SK-N-SH (cell line): ENCODE results near the gene PSMD1. TPM values are rescaled to one million over a fixed set of nuclear protein-coding genes. Genes with fewer than 3 reads are reported as not detected.

Source experiments
- CTCF ChIA-PET: fragments of 300-600, 350-600 bp; formaldehyde crosslinking; extraction: SDS; loops from one replicate; lab custom pipeline; 2021; lab: Yijun Ruan, JAX
- POLR2A ChIA-PET: fragments of 350-600 bp; sonication (Branson Sonifier 250); formaldehyde crosslinking; extraction: SDS; loops from one replicate; lab custom pipeline; 2020; ENCODE audit warnings: antibody characterized with exemption, inconsistent platforms; lab: Yijun Ruan, JAX
- DNase-seq: peaks from one replicate; pipeline ENCODE4 v3.0.0; 2012
- H2AFZ ChIP-seq: fragments of 200-600 bp; sonication (generic); 2 replicates; pipeline ENCODE4 v1.8.1; 2016; ENCODE audit warnings: antibody characterized with exemption, mild to moderate bottlenecking, low read depth
- H3F3A ChIP-seq: fragments of 200-600 bp; sonication (generic); replicated peaks from 2 replicates; pipeline ENCODE3; 2016; ENCODE audit warnings: antibody characterized with exemption, mild to moderate bottlenecking; ENCODE audit not compliant: insufficient read depth
- H3K27ac ChIP-seq, 2 experiments: fragments of 200-500 bp in 1 of 2; fragments of 200-600 bp in 1 of 2; sonication (Bioruptor generic) in 1 of 2; sonication (generic), shearing (Covaris generic) in 1 of 2; 2 replicates each; pipeline versions ENCODE4 v1.5.1 to v1.6.1; 2014 to 2016; ENCODE audit warnings: low read depth in 2 of 2, inconsistent platforms in 1 of 2, low read length in 1 of 2, mild to moderate bottlenecking in 1 of 2, mixed read lengths in 1 of 2
- H3K27me3 ChIP-seq: fragments of 200-600 bp; sonication (generic), shearing (Covaris generic); 2 replicates; pipeline ENCODE4 v1.6.1; 2016; ENCODE audit warnings: mixed run types; ENCODE audit not compliant: insufficient read depth
- H3K36me3 ChIP-seq, 2 experiments: fragments of 200-500 bp in 1 of 2; fragments of 200-600 bp in 1 of 2; sonication (Bioruptor generic) in 1 of 2; sonication (generic) in 1 of 2; replicated peaks in 1 of 2; 2 replicates each; pipeline versions ENCODE3 to v1.5.1; 2014 to 2016; ENCODE audit warnings: low read length in 1 of 2, mild to moderate bottlenecking in 1 of 2; ENCODE audit not compliant: insufficient read depth in 2 of 2, control insufficient read depth in 1 of 2
- H3K4me1 ChIP-seq, 2 experiments: fragments of 200-500 bp in 1 of 2; fragments of 200-600 bp in 1 of 2; sonication (Bioruptor generic) in 1 of 2; sonication (generic), shearing (Covaris generic) in 1 of 2; 2 replicates each; pipeline versions ENCODE4 v1.5.1 to v1.6.1; 2014 to 2016; ENCODE audit warnings: low read depth in 1 of 2, low read length in 1 of 2, mixed run types in 1 of 2; ENCODE audit not compliant: insufficient read depth in 2 of 2, control insufficient read depth in 1 of 2
- H3K4me2 ChIP-seq: fragments of 200-600 bp; sonication (generic), shearing (Covaris generic); 2 replicates; pipeline ENCODE4 v1.6.1; 2017; ENCODE audit warnings: mixed run types
- H3K4me3 ChIP-seq, 2 experiments: fragments of 200-500 bp in 1 of 2; fragments of 200-600 bp in 1 of 2; sonication (Bioruptor generic) in 1 of 2; sonication (generic), shearing (Covaris generic) in 1 of 2; 2 replicates each; pipeline versions ENCODE4 v1.5.1 to v1.8.1; 2014 to 2016; ENCODE audit warnings: low read depth in 2 of 2, inconsistent platforms in 1 of 2, low read length in 1 of 2, mild to moderate bottlenecking in 1 of 2, mixed read lengths in 1 of 2, moderate library complexity in 1 of 2
- H3K79me2 ChIP-seq: fragments of 200-600 bp; sonication (generic); 2 replicates; pipeline ENCODE4 v1.8.1; 2017; ENCODE audit warnings: mild to moderate bottlenecking; ENCODE audit not compliant: insufficient read depth
- H3K9ac ChIP-seq: fragments of 200-600 bp; sonication (generic); 2 replicates; pipeline ENCODE4 v1.6.1; 2017; ENCODE audit warnings: mixed run types
- H3K9me2 ChIP-seq: fragments of 200-600 bp; sonication (generic); 2 replicates; pipeline ENCODE4 v1.6.1; 2017; ENCODE audit warnings: mixed run types
- H3K9me3 ChIP-seq: fragments of 200-600 bp; sonication (generic); 2 replicates; pipeline ENCODE4 v1.6.1; 2017; ENCODE audit warnings: mixed run types, mild to moderate bottlenecking, moderate library complexity
- H4K20me1 ChIP-seq: fragments of 200-600 bp; sonication (generic); 2 replicates; pipeline ENCODE4 v1.6.1; 2017; ENCODE audit warnings: mild to moderate bottlenecking, mixed run types; ENCODE audit not compliant: insufficient read depth
- CHD2 ChIP-seq: fragments of 150-350 bp; IDR thresholded peaks from 2 replicates; pipeline ENCODE4 v1.6.1; 2018; ENCODE audit warnings: low read length; ENCODE audit not compliant: partially characterized antibody
- CTCF ChIP-seq: fragments of 200-600 bp; sonication (generic); IDR thresholded peaks from 2 replicates; pipeline ENCODE4 v1.6.1; 2017; ENCODE audit warnings: antibody characterized with exemption, mild to moderate bottlenecking, moderate library complexity
- EP300 ChIP-seq, 2 experiments: IDR thresholded peaks; 2 replicates each; pipeline versions ENCODE4 v1.4.0 to v1.6.1; 2012; ENCODE audit warnings: borderline replicate concordance in 1 of 2, low read depth in 1 of 2, low read length in 1 of 2
- FOXJ3 ChIP-seq: sonication (generic); formaldehyde crosslinking; IDR thresholded peaks from 2 replicates; pipeline ENCODE4 v1.5.1; 2020; ENCODE audit warnings: mild to moderate bottlenecking, missing genetic modification reagents
- FOXM1 ChIP-seq: IDR thresholded peaks from 2 replicates; pipeline ENCODE4 v1.4.0; 2012; ENCODE audit warnings: low read depth, mild to moderate bottlenecking
- GATA2 ChIP-seq: sonication (generic); formaldehyde crosslinking; IDR thresholded peaks from 2 replicates; pipeline ENCODE4 v1.5.0; 2020; ENCODE audit warnings: mild to moderate bottlenecking, missing genetic modification reagents
- MEF2A ChIP-seq: IDR thresholded peaks from 2 replicates; pipeline ENCODE4 v1.4.0; 2012; ENCODE audit warnings: low read depth, borderline replicate concordance
- NRF1 ChIP-seq: IDR thresholded peaks from 2 replicates; pipeline ENCODE4 v1.6.1; 2012; ENCODE audit warnings: low read depth, mild to moderate bottlenecking, low read length
- RAD21 ChIP-seq: IDR thresholded peaks from 2 replicates; pipeline ENCODE4 v1.6.1; 2012; ENCODE audit warnings: mild to moderate bottlenecking, low read length
- RCOR1 ChIP-seq: fragments of 150-350 bp; IDR thresholded peaks from 2 replicates; pipeline ENCODE4 v1.6.1; 2017; ENCODE audit warnings: antibody characterized with exemption, low read length
- RXRA ChIP-seq: IDR thresholded peaks from 2 replicates; pipeline ENCODE4 v1.4.0; 2012; ENCODE audit warnings: low read depth, mild to moderate bottlenecking, borderline replicate concordance
- SIN3A ChIP-seq: IDR thresholded peaks from 2 replicates; pipeline ENCODE4 v1.6.1; 2012; ENCODE audit warnings: low read depth, mild to moderate bottlenecking, low read length, moderate library complexity, borderline replicate concordance
- SMC3 ChIP-seq: IDR thresholded peaks from 2 replicates; pipeline ENCODE4 v1.6.1; 2012; ENCODE audit warnings: low read depth, low read length, improper control_type of control experiment
- TCF12 ChIP-seq: IDR thresholded peaks from 2 replicates; pipeline ENCODE4 v1.4.0; 2012
- TEAD4 ChIP-seq: IDR thresholded peaks from 2 replicates; pipeline ENCODE4 v1.4.0; 2012; ENCODE audit warnings: mild to moderate bottlenecking, borderline replicate concordance; ENCODE audit not compliant: insufficient read depth
- YY1 ChIP-seq: IDR thresholded peaks from 2 replicates; pipeline ENCODE4 v1.4.0; 2012; ENCODE audit warnings: low read depth, mild to moderate bottlenecking
- WGBS: methylation state at CpG from one replicate; pipeline ENCODE4 v1.1.6; 2017; ENCODE audit warnings: low lambda C conversion rate; 5-methylcytosine and 5-hydroxymethylcytosine counted together
- polyA plus RNA-seq, 3 experiments: library from polyadenylated mRNA; depleted of rRNA; stranded (reverse); fragments of >200 nt; gene quantifications; 2 replicates each; pipeline ENCODE4 v1.2.3, GENCODE V29; 2012
- TF ChIP-seq, protein P1 (sequence below): IDR thresholded peaks from 2 replicates; pipeline ENCODE4 v1.6.1; 2012; ENCODE audit warnings: mild to moderate bottlenecking, low read depth, low read length, moderate library complexity
- TF ChIP-seq, protein P2 (sequence below): IDR thresholded peaks from 2 replicates; pipeline ENCODE4 v1.4.0; 2012; ENCODE audit warnings: low read depth, borderline replicate concordance
- TF ChIP-seq, protein P3 (sequence below): fragments of 150-350 bp; IDR thresholded peaks from 2 replicates; pipeline ENCODE4 v1.6.1; 2016; ENCODE audit warnings: mild to moderate bottlenecking, low read depth, low read length
- TF ChIP-seq, protein P4 (sequence below): fragments of 150-350 bp; IDR thresholded peaks from 2 replicates; pipeline ENCODE4 v1.6.1; 2017; ENCODE audit warnings: antibody characterized with exemption, low read length, low read depth, borderline replicate concordance
- TF ChIP-seq, protein P5 (sequence below): IDR thresholded peaks from 2 replicates; pipeline ENCODE4 v1.4.0; 2012; ENCODE audit warnings: low read depth, borderline replicate concordance

PSMD1 gene
- polyA plus RNA-seq, 1 of the 3 experiments (the other 2 are of a cell fraction): 92.3 TPM

GRCh38 chr2:231110551-231110950 lies 53.9 kb downstream of the PSMD1 start:
- ChIA-PET CTCF (interaction anchor here (0.6 to 4.6 kb wide), 10 partner anchors 8 to 302 kb away, joined by 3 to 32 read pairs (median 4); no protein-coding TSS in a partner anchor), POLR2A (no interaction called here)
- Histone ChIP-seq H4K20me1 (no peaks in the 10 kb centered on the region), H2AFZ (no peak overlapping the region), H3F3A (peaks cover 3% of the 10 kb centered on the region), H3K4me2 (no peak overlapping the region), H3K36me3 (peaks cover 47 to 65% of the 10 kb centered on the region in 2 experiments), H3K9me2 (no peaks in the 10 kb centered on the region), H3K27ac (peak overlapping the region in 1 of 2 experiments; percentile 69; a peak in 2 of 4 replicates), H3K4me3 (no peak overlapping the region), H3K9ac (no peak overlapping the region), H3K9me3 (no peaks in the 10 kb centered on the region), H3K79me2 (peaks cover 17% of the 10 kb centered on the region), H3K27me3 (no peaks in the 10 kb centered on the region), H3K4me1 (peaks cover 4 to 9% of the 10 kb centered on the region in 2 experiments; a peak in 3 of 4 replicates)
- no peak for DNase-seq
- 96% methylated on average over 1 of the region's 1 CpG for WGBS
- peak; percentile 44 for TF ChIP-seq CTCF
- no peak for TF ChIP-seq CHD2
- TF ChIP-seq SIN3A: no peak
- no peak for TF ChIP-seq TEAD4
- peak; percentile 74 for TF ChIP-seq RAD21
- TF ChIP-seq RCOR1: no peak
- no peak for TF ChIP-seq GATA2 (CRISPR knock-in tag)
- peak; percentile 19; the same call in 1 of the 2 replicates for TF ChIP-seq TCF12
- TF ChIP-seq MEF2A: no peak
- TF ChIP-seq RXRA: no peak
- TF ChIP-seq YY1: no peak
- TF ChIP-seq, protein P1, sequence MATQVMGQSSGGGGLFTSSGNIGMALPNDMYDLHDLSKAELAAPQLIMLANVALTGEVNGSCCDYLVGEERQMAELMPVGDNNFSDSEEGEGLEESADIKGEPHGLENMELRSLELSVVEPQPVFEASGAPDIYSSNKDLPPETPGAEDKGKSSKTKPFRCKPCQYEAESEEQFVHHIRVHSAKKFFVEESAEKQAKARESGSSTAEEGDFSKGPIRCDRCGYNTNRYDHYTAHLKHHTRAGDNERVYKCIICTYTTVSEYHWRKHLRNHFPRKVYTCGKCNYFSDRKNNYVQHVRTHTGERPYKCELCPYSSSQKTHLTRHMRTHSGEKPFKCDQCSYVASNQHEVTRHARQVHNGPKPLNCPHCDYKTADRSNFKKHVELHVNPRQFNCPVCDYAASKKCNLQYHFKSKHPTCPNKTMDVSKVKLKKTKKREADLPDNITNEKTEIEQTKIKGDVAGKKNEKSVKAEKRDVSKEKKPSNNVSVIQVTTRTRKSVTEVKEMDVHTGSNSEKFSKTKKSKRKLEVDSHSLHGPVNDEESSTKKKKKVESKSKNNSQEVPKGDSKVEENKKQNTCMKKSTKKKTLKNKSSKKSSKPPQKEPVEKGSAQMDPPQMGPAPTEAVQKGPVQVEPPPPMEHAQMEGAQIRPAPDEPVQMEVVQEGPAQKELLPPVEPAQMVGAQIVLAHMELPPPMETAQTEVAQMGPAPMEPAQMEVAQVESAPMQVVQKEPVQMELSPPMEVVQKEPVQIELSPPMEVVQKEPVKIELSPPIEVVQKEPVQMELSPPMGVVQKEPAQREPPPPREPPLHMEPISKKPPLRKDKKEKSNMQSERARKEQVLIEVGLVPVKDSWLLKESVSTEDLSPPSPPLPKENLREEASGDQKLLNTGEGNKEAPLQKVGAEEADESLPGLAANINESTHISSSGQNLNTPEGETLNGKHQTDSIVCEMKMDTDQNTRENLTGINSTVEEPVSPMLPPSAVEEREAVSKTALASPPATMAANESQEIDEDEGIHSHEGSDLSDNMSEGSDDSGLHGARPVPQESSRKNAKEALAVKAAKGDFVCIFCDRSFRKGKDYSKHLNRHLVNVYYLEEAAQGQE: no peak
- TF ChIP-seq, protein P2, sequence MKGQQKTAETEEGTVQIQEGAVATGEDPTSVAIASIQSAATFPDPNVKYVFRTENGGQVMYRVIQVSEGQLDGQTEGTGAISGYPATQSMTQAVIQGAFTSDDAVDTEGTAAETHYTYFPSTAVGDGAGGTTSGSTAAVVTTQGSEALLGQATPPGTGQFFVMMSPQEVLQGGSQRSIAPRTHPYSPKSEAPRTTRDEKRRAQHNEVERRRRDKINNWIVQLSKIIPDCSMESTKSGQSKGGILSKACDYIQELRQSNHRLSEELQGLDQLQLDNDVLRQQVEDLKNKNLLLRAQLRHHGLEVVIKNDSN: no peak
- peak; percentile 36; the same call in 1 of the 2 replicates for TF ChIP-seq SMC3
- TF ChIP-seq, protein P3, sequence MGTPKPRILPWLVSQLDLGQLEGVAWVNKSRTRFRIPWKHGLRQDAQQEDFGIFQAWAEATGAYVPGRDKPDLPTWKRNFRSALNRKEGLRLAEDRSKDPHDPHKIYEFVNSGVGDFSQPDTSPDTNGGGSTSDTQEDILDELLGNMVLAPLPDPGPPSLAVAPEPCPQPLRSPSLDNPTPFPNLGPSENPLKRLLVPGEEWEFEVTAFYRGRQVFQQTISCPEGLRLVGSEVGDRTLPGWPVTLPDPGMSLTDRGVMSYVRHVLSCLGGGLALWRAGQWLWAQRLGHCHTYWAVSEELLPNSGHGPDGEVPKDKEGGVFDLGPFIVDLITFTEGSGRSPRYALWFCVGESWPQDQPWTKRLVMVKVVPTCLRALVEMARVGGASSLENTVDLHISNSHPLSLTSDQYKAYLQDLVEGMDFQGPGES: no peak
- TF ChIP-seq NRF1: no peak
- no peak for TF ChIP-seq FOXJ3 (CRISPR knock-in tag)
- TF ChIP-seq, protein P4, sequence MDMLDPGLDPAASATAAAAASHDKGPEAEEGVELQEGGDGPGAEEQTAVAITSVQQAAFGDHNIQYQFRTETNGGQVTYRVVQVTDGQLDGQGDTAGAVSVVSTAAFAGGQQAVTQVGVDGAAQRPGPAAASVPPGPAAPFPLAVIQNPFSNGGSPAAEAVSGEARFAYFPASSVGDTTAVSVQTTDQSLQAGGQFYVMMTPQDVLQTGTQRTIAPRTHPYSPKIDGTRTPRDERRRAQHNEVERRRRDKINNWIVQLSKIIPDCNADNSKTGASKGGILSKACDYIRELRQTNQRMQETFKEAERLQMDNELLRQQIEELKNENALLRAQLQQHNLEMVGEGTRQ: no peak
- TF ChIP-seq EP300 (IDR thresholded peaks at IDR 0.05; ENCODE audit: borderline replicate concordance in 1 of 2, low read depth in 1 of 2, low read length in 1 of 2): no peak
- TF ChIP-seq, protein P5, sequence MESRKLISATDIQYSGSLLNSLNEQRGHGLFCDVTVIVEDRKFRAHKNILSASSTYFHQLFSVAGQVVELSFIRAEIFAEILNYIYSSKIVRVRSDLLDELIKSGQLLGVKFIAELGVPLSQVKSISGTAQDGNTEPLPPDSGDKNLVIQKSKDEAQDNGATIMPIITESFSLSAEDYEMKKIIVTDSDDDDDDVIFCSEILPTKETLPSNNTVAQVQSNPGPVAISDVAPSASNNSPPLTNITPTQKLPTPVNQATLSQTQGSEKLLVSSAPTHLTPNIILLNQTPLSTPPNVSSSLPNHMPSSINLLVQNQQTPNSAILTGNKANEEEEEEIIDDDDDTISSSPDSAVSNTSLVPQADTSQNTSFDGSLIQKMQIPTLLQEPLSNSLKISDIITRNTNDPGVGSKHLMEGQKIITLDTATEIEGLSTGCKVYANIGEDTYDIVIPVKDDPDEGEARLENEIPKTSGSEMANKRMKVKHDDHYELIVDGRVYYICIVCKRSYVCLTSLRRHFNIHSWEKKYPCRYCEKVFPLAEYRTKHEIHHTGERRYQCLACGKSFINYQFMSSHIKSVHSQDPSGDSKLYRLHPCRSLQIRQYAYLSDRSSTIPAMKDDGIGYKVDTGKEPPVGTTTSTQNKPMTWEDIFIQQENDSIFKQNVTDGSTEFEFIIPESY: no peak
- TF ChIP-seq FOXM1: no peak
